Testis (tissue), 2 donors: Measurements from ENCODE around the gene NPLOC4.

ENCODE experiments used
- CTCF ChIP-seq, 3 experiments: fragments of 450-650 bp in 2 of 3; fragments of 200-600 bp in 1 of 3; sonication (generic) in 1 of 3; IDR thresholded peaks; one replicate each; pipeline ENCODE4 v1.5.1; 2016 to 2019; ENCODE audit warnings: antibody characterized with exemption in 3 of 3, mild to moderate bottlenecking in 2 of 3, moderate library complexity in 1 of 3
- POLR2A ChIP-seq: fragments of 450-650 bp; IDR thresholded peaks from one replicate; pipeline ENCODE4 v1.6.1; 2017; ENCODE audit warnings: antibody characterized with exemption, mild to moderate bottlenecking, moderate library complexity

DNA sequence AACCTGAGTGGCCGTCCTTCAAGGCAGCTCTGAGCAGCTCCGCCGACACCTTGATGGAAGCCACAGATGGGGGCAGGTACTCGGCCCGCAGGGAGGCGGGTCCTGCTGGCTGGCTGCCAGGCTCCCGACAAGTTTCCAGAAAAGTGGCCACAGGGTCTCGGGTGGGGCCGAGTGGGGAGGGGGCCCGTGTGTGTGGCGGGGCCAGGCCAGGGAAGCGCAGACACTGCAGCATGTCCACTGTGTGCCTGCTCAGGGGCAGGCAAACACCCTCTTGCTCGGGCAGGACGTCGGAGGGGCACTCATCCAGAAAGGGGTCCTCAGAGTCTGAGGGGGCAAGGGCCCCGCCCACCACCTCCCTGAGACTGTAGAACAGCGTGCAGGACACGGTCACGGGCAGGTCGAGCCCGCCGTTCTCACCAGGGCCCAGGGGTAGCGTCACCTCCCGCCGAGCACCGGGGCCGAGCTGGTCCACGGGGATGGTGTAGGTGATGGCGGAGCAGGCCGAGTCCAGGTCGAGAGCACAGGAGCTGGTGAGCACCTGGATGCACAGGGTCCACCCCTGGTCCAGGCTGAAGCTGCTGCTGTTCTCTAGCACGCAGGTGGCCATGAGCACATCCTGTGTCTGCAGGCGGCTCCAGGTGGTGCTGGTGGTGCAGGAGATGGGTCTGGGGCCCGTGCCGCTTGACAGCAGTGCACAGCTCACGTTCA lies 89.9 kb downstream of the NPLOC4 start:
- TF ChIP-seq CTCF (IDR thresholded peaks at IDR 0.05) = no peak
- TF ChIP-seq POLR2A = no peak
